K562 (cell line): ENCODE measurements around the gene PPY. TPM values are rescaled to one million over a fixed set of nuclear protein-coding genes. Genes with fewer than 3 reads are reported as not detected.

Source experiments
- ATAC-seq: fragments of 200-7000 bp; cut with Tn5 transposase; 3 replicates; pipeline ENCODE4 v1.9.1; 2020; ENCODE audit warnings: moderate library complexity
- BruUV-seq: library from RNA; stranded (reverse); fragments of 400-500 nt; replicated peaks from 2 replicates; lab custom pipeline; 2021; lab: Mats Ljungman, UMichigan
- CTCF ChIA-PET: fragments of 300-600 bp; formaldehyde crosslinking; extraction: SDS; loops from one replicate; lab custom pipeline; 2021; ENCODE audit warnings: low intra/inter-chr PET ratio; lab: Yijun Ruan, JAX
- POLR2A ChIA-PET: fragments of 300-600, 350-650 bp; sonication (Branson Sonifier 250); formaldehyde crosslinking; extraction: SDS; loops from one replicate; lab custom pipeline; 2021; ENCODE audit warnings: antibody characterized with exemption, inconsistent platforms; lab: Yijun Ruan, JAX
- DNase-seq, 4 experiments: peaks; one replicate each; pipeline versions ENCODE4 v3.0.0 to v3.0.0-alpha.2; 2011 to 2018; ENCODE audit warnings: low spot score in 3 of 4, mixed read lengths in 3 of 4; ENCODE audit errors: extremely low read depth in 1 of 4
- FAIRE-seq: peaks from 2 replicates; lab custom pipeline; 2011; peaks lifted over from hg19 to GRCh38; lab: Jason Lieb, UNC
- H2AFZ ChIP-seq: 2 replicates; pipeline ENCODE4 v1.6.0; 2011; ENCODE audit warnings: low read depth, low read length, control low read depth, inconsistent platforms
- H3K27ac ChIP-seq: fragments of 200-600 bp; 3 replicates; pipeline ENCODE4 v1.8.0; 2011; ENCODE audit warnings: low read depth, mild to moderate bottlenecking, control low read depth, inconsistent platforms, low read length, moderate library complexity, mixed read lengths; ENCODE audit errors: extremely low read depth
- H3K27me3 ChIP-seq, 2 experiments: fragments of 300-600 bp in 1 of 2; 2 replicates in 1 of 2; 3 replicates in 1 of 2; pipeline versions ENCODE4 v1.6.0 to v1.8.0; 2011; ENCODE audit warnings: inconsistent platforms in 2 of 2, low read length in 2 of 2, mild to moderate bottlenecking in 1 of 2, mixed read lengths in 1 of 2, moderate library complexity in 1 of 2; ENCODE audit not compliant: control insufficient read depth in 2 of 2, insufficient read depth in 2 of 2
- H3K36me3 ChIP-seq: fragments of 300-600 bp; 3 replicates; pipeline ENCODE4 v1.8.0; 2011; ENCODE audit warnings: mild to moderate bottlenecking, low read length, inconsistent platforms; ENCODE audit not compliant: control insufficient read depth, insufficient read depth
- H3K4me1 ChIP-seq, 2 experiments: fragments of 200-600 bp in 1 of 2; replicated peaks in 1 of 2; 2 replicates in 1 of 2; 3 replicates in 1 of 2; pipeline versions ENCODE4 v1.5.1 to v1.8.0; 2011; ENCODE audit warnings: inconsistent platforms in 2 of 2, low read length in 2 of 2, mild to moderate bottlenecking in 1 of 2, mixed read lengths in 1 of 2, moderate library complexity in 1 of 2; ENCODE audit not compliant: control insufficient read depth in 2 of 2, insufficient read depth in 2 of 2
- H3K4me2 ChIP-seq: 2 replicates; pipeline ENCODE4 v1.6.1; 2011; ENCODE audit warnings: low read length, control low read depth, inconsistent platforms, mixed read lengths; ENCODE audit not compliant: insufficient read depth
- H3K4me3 ChIP-seq: fragments of 200-600 bp; sonication (generic), shearing (Covaris generic); 2 replicates; pipeline ENCODE4 v1.5.1; 2016; ENCODE audit warnings: control low read depth, inconsistent platforms
- H3K79me2 ChIP-seq: fragments of 200-600 bp; 3 replicates; pipeline ENCODE4 v1.8.0; 2011; ENCODE audit warnings: low read length, inconsistent platforms; ENCODE audit not compliant: control insufficient read depth, insufficient read depth
- H3K9ac ChIP-seq, 2 experiments: 2 replicates each; pipeline versions ENCODE4 v1.6.0 to v1.6.1; 2011; ENCODE audit warnings: low read depth in 2 of 2, low read length in 2 of 2, control low read depth in 1 of 2, inconsistent platforms in 1 of 2, mild to moderate bottlenecking in 1 of 2, mixed read lengths in 1 of 2; ENCODE audit not compliant: insufficient read depth in 1 of 2
- H3K9me1 ChIP-seq: one replicate; pipeline ENCODE4 v1.6.0; 2011; ENCODE audit warnings: inconsistent platforms, mild to moderate bottlenecking, low read length, moderate library complexity; ENCODE audit not compliant: control insufficient read depth, insufficient read depth
- H3K9me3 ChIP-seq: replicated peaks from 2 replicates; pipeline ENCODE4 v1.5.1; 2011; ENCODE audit warnings: low read depth, low read length, inconsistent platforms; ENCODE audit not compliant: control insufficient read depth, insufficient read depth
- H4K20me1 ChIP-seq: replicated peaks from 2 replicates; pipeline ENCODE4 v1.6.1; 2011; ENCODE audit warnings: low read length, inconsistent platforms, mixed read lengths; ENCODE audit not compliant: control insufficient read depth, insufficient read depth
- CHD1 ChIP-seq: fragments of 200-600 bp; sonication (generic); IDR thresholded peaks from one replicate; pipeline ENCODE4 v1.6.1; 2012; ENCODE audit warnings: mild to moderate bottlenecking, moderate library complexity, low read length, inconsistent platforms
- IRF2 ChIP-seq: sonication (generic); formaldehyde crosslinking; IDR thresholded peaks from 2 replicates; pipeline ENCODE4 v1.8.1; 2022; ENCODE audit warnings: mild to moderate bottlenecking, missing genetic modification reagents
- JUN ChIP-seq, 2 experiments: sonication (generic) in 1 of 2; formaldehyde crosslinking in 1 of 2; IDR thresholded peaks; 2 replicates each; pipeline versions ENCODE4 v1.6.1 to v1.8.0; 2012 to 2022; ENCODE audit warnings: borderline replicate concordance in 2 of 2, mild to moderate bottlenecking in 2 of 2, improper control_type of control experiment in 1 of 2, low read depth in 1 of 2, low read length in 1 of 2, missing genetic modification reagents in 1 of 2
- KLF1 ChIP-seq: fragments of 450-650 bp; IDR thresholded peaks from 2 replicates; pipeline ENCODE4 v1.6.1; 2016; ENCODE audit warnings: missing genetic modification characterization, missing compliant biosample characterization
- ZEB2 ChIP-seq: fragments of 450-650 bp; IDR thresholded peaks from 2 replicates; pipeline ENCODE4 v1.6.1; 2016
- ZNF12 ChIP-seq: sonication (generic); formaldehyde crosslinking; IDR thresholded peaks from 2 replicates; pipeline ENCODE4 v1.4.0; 2020; ENCODE audit warnings: mild to moderate bottlenecking, missing genetic modification reagents
- ZNF41 ChIP-seq: fragments of 250-450 bp; sonication (Bioruptor Pico); conservative IDR thresholded peaks from 2 replicates; pipeline ENCODE4 v1.4.0; 2020; ENCODE audit warnings: mild to moderate bottlenecking
- whole genome bisulfite sequencing: fragments of 100-300 bp; shearing (Covaris generic); methylation state at CpG from one replicate; pipeline ENCODE4 v1.1.6; 2016; ENCODE audit warnings: low coverage, mixed read lengths; ENCODE audit not compliant: insufficient coverage; ENCODE audit errors: missing lambda C conversion rate; 5-methylcytosine and 5-hydroxymethylcytosine counted together
- in situ Hi-C: fragments of 300-500 bp; cut with MboI; formaldehyde crosslinking; loops from 4 replicates; pipeline ENCODE4 v1.15.0; 2018; ENCODE audit warnings: inconsistent platforms, mixed read lengths
- intact Hi-C: fragments of 100-400 bp; cut with micrococcal nuclease; formaldehyde crosslinking; loops from 2 replicates; pipeline ENCODE4 v1.14.2; 2022
- polyA plus RNA-seq, 8 experiments: library from polyadenylated mRNA; depleted of rRNA in 4 of 8; stranded (reverse) in 5 of 8; unstranded in 3 of 8; fragments of >200 nt; fragmentation: Nextera tagmentation in 2 of 8; fragmentation: Illumina TruSeq in 1 of 8; extraction: Ambion mirVana in 2 of 8; extraction: Trizol in 1 of 8; gene quantifications; 2 replicates each; pipeline versions ENCODE4 v1.2.1 to v1.2.3, GENCODE V29; 2011 to 2014; ENCODE audit warnings: inconsistent platforms in 1 of 8, missing spikeins in 1 of 8
- total RNA-seq, 7 experiments: library from RNA; depleted of rRNA in 6 of 7; stranded (reverse); fragments of >200 nt in 6 of 7; fragmentation: Illumina TruSeq in 2 of 7; extraction: Trizol in 2 of 7; gene quantifications; 2 replicates each; pipeline versions ENCODE4 v1.2.1 to v1.2.3, GENCODE V29; 2011 to 2021; ENCODE audit warnings: low replicate concordance in 1 of 7
- TF ChIP-seq, protein P1 (sequence below), 2 experiments: fragments of 450-650 bp; IDR thresholded peaks; 2 replicates each; pipeline ENCODE4 v1.6.1; 2016
- TF ChIP-seq, protein P2 (sequence below): fragments of 250-450 bp; sonication (Bioruptor Pico); IDR thresholded peaks from 2 replicates; pipeline ENCODE4 v1.5.1; 2021; ENCODE audit warnings: mild to moderate bottlenecking

PPY gene
- total and polyA plus RNA-seq, 9 of the 15 experiments (the other 6 are each of a cell fraction or from before 2014, with no cell fraction given) = not detected

DNA sequence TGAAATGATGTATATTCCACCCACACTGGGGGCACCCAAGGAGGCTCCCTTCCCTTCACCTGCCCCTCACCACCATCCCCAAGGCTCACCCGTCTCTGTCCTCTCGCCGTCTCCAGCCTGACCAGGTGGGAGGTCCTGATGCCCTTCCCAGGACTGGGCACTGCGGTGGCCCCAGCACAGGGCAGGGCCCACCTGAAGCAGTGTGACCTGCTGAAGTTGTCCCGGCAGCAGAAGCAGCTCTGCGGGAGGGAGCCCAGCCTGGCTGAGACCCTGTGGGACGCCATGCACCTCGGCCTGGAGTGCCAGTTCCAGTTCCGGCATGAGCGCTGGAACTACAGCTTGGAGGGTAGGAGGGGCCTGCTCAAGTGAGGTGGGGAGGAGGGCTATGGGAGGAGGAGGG, 9.9 kb downstream of the PPY start (continued):
- TF ChIP-seq, protein P1, sequence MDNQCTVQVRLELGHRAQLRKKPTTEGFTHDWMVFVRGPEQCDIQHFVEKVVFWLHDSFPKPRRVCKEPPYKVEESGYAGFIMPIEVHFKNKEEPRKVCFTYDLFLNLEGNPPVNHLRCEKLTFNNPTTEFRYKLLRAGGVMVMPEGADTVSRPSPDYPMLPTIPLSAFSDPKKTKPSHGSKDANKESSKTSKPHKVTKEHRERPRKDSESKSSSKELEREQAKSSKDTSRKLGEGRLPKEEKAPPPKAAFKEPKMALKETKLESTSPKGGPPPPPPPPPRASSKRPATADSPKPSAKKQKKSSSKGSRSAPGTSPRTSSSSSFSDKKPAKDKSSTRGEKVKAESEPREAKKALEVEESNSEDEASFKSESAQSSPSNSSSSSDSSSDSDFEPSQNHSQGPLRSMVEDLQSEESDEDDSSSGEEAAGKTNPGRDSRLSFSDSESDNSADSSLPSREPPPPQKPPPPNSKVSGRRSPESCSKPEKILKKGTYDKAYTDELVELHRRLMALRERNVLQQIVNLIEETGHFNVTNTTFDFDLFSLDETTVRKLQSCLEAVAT (IDR thresholded peaks at IDR 0.05) = no peak
- TF ChIP-seq, all 486 proteins: peak for 0

DNA sequence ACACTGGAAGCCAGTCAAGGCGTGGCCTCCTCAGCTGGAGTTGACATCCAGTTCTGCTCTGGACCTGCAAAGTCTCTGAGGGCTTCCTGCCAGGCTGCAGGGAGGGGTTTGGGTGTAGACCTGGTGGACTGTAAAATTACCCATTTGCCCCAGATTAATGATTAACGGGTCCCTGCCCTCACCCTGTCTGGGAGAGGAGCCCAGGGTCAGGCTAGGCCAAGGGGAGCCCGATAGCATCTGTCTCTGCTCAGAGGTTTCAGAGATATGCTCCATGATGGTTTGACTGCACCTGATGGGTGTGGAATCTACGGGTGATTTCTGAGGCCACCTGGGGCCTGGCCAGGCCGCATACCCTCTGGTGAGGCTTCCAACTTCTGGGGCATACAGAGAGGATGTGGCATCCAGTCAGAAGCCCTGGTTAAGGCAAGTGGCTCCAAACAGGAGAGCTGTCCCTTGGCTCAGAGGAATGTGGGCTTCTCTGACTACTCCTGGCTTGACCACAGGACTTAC, 11.2 kb downstream of the PPY start:
- ChIA-PET POLR2A (interaction anchor here (0.6 to 1.0 kb wide), 2 partner anchors 51 to 84 kb away, joined by 3 read pairs; partner anchors contain the start of gene TMEM101), CTCF (no interaction called here)
- Histone ChIP-seq H3K27me3 (peaks cover 24 to 48% of the 10 kb centered on the region in 2 experiments), H3K4me3 (no peak overlapping the region), H3K9ac (no peak overlapping the region), H2AFZ (no peak overlapping the region), H3K4me1 (peaks cover 0 to 5% of the 10 kb centered on the region in 2 experiments; a peak in 3 of 5 replicates), H3K36me3 (no peaks in the 10 kb centered on the region), H3K27ac (no peak overlapping the region), H4K20me1 (no peaks in the 10 kb centered on the region), H3K4me2 (no peak overlapping the region), H3K9me3 (no peaks in the 10 kb centered on the region), H3K79me2 (no peaks in the 10 kb centered on the region), H3K9me1 (no peaks in the 10 kb centered on the region)
- intact Hi-C loops (no loop called here), in situ Hi-C loops (loop anchor here (25.0 kb wide), 1 partner anchor 406 kb away; the partner anchor contains the start of gene GRN)
- ATAC-seq (no peak), FAIRE-seq (no peak), DNase-seq (no peak)
- WGBS = 5% methylated on average over 5 of the region's 5 CpGs
- no TSS peak for BruUV-seq
- TF ChIP-seq ZNF12 (CRISPR knock-in tag) (no peak), JUN (IDR thresholded peaks at IDR 0.05; ENCODE audit: borderline replicate concordance, low read depth, low read length) (no peak), JUN (CRISPR knock-in tag; IDR thresholded peaks at IDR 0.05; ENCODE audit: borderline replicate concordance) (no peak), ZNF41 (CRISPR knock-in tag) (no peak), CHD1 (no peak), KLF1 (tag) (no peak), IRF2 (no peak), ZEB2 (no peak)
- TF ChIP-seq, protein P2, sequence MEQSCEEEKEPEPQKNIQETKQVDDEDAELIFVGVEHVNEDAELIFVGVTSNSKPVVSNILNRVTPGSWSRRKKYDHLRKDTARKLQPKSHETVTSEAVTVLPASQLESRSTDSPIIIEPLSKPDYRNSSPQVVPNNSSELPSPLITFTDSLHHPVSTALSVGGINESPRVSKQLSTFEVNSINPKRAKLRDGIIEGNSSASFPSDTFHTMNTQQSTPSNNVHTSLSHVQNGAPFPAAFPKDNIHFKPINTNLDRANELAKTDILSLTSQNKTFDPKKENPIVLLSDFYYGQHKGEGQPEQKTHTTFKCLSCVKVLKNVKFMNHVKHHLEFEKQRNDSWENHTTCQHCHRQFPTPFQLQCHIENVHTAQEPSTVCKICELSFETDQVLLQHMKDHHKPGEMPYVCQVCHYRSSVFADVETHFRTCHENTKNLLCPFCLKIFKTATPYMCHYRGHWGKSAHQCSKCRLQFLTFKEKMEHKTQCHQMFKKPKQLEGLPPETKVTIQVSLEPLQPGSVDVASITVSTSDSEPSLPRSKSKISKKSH = no peak
